Raji (cell line): ENCODE measurements around the gene TMEM108.
A peak's percentile ranks its signal among the peaks of the same experiment; 100 is the strongest.

Experiments used
- POLR2A ChIP-seq: IDR thresholded peaks from 2 replicates; pipeline ENCODE4 v1.6.1; 2011; ENCODE audit warnings: low read depth, low read length, control low read depth; ENCODE audit not compliant: insufficient read depth

The TMEM108 gene

DNA sequence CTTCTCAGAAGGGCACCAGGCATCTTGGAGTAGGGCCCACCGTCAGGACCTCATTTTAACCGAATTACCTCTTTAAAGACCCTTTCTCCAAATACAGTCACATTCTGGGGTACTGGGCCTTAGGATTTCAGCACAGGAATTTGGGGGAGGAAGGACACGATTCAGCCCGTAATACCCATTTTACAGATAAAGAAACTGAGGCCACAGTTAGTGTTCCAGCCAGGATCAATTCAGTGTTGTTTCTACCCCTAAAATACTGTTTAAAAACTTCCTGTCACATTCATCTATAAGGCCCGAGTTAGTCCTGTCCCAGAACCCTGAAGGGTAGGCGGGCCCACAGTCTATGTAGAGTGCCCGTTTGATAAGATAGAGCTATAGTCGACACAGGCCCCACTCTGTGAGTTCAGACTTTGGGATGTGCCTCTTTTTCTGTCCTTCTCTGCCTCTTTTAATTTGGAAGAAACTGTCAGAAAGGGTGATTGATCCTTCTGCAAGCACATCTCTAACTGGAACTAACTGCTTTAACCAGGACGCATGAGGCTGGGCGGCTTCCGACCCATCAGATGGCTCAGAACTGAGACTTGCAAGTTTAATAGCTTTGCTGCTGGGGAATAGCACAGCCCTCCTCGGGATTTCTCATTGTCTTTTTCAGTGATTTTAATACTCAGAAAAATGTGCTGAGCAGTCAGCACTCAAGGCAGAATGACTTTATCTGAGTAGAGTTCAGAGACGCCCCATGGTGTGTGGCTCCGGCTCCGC, 381.1 kb downstream of the TMEM108 start:
- no peak for TF ChIP-seq POLR2A

DNA sequence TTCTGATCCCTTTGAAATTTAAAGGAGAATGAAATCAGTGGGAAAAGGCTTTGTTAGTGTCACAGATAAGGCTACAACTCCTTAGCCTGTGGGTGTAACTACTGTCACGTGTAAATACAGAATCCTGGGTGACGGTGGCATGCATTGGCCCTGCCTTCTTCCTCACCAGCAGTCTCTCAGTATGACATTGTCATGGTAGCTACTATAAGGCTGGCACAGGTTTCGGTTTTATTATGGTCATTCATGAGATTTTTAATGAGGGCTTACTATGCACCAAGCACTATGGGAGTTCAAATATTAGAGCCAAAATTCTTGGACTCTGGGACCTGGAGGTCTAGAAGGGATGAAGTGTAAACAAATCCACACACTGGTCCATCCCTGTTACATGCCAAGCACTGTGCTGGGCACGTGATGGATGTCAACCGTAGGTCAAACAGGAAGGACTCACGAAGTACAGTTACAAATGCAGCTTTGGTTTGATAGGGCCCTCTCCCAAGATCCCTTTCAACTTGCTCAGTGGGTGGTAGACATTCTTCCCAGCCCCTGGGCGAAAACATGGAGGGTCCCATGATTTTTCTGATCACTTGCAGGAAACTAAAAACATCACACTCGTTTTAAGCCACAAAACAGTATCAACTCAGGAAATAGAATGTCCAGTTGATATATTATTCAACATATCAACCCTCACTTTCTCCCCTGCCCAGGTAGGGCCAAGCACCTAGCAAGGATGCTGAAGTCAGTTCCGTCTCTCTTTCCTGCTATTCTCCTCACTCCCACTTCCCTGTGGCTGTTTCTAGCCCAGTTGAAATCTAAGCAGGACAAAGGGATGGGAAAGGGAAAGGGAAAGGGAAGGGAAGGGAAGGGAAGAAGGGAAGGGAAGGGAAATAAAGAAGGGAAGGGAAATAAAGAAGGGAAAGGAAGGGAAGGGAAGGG, 387.0 kb downstream of the TMEM108 start:
- TF ChIP-seq POLR2A, result peak; percentile 28; the same call in 1 of the 2 replicates

DNA sequence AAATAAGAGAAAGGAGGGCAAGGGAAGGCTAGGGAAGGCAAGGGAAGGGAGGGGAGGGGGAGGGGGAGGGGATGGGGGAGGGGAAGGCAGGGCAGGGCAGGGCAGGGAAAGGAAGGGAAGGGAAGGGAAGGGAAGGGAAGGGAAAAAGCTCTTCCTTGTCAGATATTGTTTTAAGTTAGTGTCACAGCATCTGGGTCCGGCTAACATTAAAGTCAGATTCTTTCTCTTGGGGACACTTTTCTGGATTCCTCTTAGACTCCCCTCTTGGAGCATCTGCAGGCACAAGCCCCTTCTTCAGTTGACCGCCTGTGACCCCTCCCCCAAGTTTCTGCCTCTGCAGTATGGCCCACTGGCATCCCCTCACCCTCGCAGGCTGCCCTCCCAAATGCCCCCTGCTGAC, 387.7 kb downstream of the TMEM108 start:
- TF ChIP-seq POLR2A, result no peak

DNA sequence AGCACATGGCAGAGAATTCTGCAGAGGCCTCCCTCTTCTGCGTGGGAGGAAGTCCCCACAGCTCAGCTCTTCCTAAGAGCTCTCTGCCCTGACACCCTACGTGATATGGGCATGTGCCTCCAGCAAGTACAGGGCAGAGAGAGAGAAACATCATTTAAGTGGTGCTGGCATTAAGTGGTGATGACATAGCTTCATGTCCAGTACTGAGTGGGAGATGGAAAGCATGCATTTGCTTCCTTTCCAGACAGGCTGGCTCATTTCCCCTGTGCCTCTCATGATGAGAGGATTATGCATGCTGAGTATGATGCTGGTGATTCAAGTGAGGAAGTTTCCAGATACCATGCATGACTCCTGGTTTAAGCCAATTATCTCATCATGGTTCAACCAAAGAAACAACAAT, 388.5 kb downstream of the TMEM108 start:
- TF ChIP-seq POLR2A, result no peak

DNA sequence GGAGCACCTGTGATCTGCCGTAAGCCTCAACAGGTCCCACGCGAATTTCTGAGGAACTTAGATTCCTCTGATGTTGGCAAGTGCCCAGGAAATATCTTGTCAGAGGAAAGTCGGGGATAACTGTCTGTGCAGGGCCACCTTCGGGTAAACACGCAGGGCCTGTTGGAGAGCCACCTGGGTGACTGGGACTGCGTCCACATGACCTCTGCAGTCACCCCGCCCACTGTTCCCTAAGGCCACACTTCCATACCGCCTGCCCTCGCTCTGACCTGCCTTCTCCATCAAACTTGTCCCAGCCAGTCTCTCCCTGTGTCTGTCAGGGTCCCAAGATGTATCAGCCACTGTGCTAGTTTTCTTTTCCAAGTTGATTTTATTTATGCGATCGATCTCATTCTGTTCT, 390.4 kb downstream of the TMEM108 start:
- no peak for TF ChIP-seq POLR2A

DNA sequence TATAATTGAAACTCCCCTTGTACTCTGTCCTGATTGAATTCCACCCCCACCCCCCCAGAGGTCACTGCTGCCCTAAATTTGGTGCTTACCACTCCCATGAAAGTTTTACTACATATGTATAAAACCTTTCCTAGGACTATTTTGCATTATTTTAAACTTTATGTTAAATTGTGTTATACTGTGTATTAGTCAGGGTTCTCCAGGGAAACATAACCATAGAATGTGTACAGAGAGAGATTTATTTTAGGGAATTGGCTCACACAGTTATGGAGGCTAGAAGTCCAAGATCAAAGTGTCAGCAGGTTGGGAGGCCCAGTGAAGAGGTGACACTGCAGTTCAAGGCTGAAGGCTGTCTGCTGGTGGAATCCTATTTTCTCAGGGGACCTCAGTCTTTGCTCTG, 390.9 kb downstream of the TMEM108 start:
- no peak for TF ChIP-seq POLR2A

DNA sequence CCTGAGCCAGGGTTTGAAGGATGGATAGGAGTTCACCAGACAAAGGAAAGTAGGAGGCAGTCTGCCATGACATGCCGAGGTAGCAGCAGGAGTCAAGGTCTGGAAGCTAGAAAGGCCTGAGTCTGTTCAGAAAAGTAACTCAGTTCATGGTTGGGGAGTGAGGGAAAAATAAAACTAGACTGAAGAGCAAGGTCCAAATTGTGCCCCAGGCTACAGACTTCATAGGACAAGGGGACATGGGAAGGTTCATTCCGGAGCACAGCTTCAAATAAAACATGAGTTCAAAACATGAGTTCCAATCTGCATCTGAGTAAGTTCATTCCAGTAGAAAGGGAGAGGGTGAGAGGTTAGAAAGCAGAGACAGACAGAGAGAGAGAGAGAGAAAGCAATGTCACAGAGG, 401.4 kb downstream of the TMEM108 start:
- no peak for TF ChIP-seq POLR2A

DNA sequence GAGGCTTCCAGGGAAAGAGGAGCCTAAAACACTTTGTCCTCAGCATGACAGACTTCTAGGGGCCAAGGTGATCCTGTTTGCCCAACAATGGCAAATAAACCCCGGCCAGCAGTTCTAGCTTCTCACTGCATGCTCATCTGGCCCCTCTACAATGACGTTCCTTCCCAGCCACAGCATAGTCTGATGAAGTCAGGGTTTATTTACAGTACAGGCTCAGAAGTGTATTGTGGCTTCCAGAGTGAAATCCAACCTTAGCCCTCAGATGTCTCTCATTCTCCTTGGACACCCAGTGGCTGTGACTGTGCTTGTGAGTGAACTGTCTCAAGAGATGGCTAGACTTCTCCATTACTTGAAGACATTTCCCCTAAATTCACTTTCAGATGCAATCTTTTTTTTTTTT, 402.5 kb downstream of the TMEM108 start:
- no peak for TF ChIP-seq POLR2A

DNA sequence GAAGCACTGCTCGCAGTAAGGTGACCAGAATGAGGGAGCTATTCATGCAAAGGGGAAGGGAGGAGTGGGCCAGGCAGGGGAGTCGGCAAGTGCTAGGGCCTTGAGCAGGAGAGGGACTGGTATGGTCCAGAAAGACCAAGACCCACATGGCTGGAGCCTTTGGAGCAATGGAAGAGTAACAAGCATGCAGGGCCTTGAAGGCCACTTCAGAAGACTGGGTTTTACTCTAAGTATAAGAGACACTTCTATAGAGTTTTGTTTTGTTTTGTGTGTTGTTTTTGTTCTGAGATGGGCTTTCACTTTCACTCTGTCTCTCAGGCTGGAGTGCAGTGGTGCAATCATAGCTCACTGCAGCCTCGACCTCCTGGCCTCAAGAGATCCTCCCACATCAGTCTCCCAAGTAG, 403.7 kb downstream of the TMEM108 start:
- TF ChIP-seq POLR2A, result peak; percentile 26; the same call in 1 of the 2 replicates

DNA sequence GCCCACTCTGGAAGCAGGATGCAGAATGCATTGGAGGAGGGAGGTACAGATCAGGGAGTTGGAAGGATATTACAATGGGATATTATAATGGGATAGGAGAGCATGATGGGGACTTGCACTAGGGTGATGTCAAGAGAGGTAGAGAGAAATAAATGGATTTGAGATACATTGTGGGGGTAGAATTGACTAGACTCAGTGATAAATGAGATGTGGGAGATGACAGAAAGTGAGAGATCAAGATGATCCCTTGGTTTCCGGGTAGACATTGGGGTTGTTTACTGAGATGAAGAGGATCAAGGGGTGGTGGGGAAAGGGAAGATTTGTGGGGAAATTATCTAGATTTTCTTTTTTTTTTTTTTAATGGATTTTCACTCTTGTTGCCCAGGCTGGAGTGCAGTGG, 404.3 kb downstream of the TMEM108 start:
- no peak for TF ChIP-seq POLR2A

DNA sequence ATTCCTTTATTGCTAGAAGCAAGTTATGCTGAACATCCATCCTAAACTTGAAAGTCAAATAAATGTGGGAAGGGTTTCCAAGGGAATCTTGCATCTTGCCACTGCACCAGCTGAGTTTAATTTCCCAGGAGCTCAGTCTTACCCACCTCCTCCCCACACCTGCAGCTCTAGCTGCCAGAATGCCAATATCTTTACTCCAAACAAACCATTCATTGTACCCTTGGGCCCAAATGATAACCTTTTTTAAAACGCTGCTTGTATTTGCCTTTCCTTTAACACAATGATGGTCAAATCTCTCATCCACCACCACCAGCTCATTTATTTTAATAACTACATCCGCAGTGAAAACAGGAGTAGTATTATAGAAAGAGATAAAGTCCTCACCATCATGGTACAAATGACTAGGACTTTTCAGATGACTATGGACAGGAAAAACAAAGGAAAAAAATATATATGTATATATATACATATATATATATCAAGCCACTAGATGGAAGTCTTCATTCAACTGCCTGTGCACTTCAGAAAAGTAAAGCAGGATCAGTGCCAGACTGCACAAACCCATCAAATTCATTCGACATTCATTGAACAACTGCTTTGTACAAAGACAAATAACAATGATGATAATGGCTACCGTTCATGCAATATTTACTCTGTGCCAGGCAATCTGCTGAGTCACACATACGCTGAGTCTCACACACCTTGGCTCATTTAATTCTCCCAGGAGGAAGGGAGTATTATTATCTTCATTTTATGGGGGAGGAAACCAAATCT, 405.6 kb downstream of the TMEM108 start:
- TF ChIP-seq POLR2A, result no peak

DNA sequence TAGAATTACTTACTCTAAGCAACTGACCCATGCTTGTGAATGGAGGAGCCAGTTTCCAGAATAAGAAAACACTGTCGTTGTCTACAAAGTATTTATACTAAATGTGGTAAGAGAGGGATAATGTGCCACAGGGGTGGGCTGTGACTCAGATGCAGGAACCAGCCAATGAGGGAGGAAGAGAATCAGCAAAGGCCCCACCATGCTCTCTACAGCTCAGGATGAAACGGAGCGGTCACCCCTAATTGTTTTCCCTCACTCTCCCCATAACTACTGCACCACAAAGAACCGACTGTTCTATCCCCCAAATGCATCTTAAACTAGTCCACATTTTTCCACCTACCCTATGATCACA, 406.2 kb downstream of the TMEM108 start:
- TF ChIP-seq POLR2A, result no peak

DNA sequence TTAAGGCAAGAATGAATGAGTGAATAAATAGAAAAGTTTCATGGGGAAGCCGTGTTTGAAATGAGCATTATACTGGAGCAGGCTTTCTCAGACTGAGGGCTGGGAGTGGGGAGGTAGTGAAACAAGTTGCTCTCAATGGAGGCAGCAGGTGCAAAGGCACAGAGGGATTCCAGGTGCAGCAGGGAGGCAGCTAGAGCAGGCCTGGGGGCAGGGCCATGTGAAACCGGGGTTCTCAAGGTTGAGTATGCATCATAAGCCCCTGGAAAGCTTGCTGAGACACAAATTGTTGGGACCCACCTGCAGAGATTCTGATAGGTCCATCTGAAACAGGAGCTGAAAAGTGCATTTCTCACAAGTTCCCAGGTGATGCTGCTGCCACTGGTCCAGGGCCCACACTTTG, 406.9 kb downstream of the TMEM108 start:
- no peak for TF ChIP-seq POLR2A
